WTC11 (cell line): ENCODE data around the gene FOXA2.

ENCODE experiments used
- CBFB ChIP-seq: sonication (generic); formaldehyde crosslinking; IDR thresholded peaks from 2 replicates; pipeline ENCODE4 v1.8.1; 2022; ENCODE audit warnings: mild to moderate bottlenecking, low read depth, missing genetic modification reagents
- FOXK1 ChIP-seq: sonication (generic); formaldehyde crosslinking; IDR thresholded peaks from 2 replicates; pipeline ENCODE4 v1.8.0; 2022; ENCODE audit warnings: mild to moderate bottlenecking, moderate library complexity, missing genetic modification reagents
- GABPB1 ChIP-seq: sonication (generic); formaldehyde crosslinking; IDR thresholded peaks from 2 replicates; pipeline ENCODE4 v1.8.1; 2023; ENCODE audit warnings: mild to moderate bottlenecking, missing genetic modification reagents
- JUN ChIP-seq: sonication (generic); formaldehyde crosslinking; IDR thresholded peaks from 2 replicates; pipeline ENCODE4 v1.8.0; 2023; ENCODE audit warnings: mild to moderate bottlenecking, missing genetic modification reagents
- NFYB ChIP-seq: sonication (generic); formaldehyde crosslinking; conservative IDR thresholded peaks from 2 replicates; pipeline ENCODE4 v1.8.0; 2022; ENCODE audit warnings: low read depth, missing genetic modification reagents
- ZNF121 ChIP-seq: sonication (generic); formaldehyde crosslinking; IDR thresholded peaks from 2 replicates; pipeline ENCODE4 v1.8.0; 2023; ENCODE audit warnings: missing genetic modification reagents
- ZNF232 ChIP-seq: sonication (generic); formaldehyde crosslinking; IDR thresholded peaks from 2 replicates; pipeline ENCODE4 v1.8.0; 2022; ENCODE audit warnings: mild to moderate bottlenecking, missing genetic modification reagents
- TF ChIP-seq, protein P1 (sequence below): fragments of 200-600 bp; IDR thresholded peaks from 2 replicates; pipeline ENCODE4 v1.8.0; 2022; ENCODE audit warnings: antibody characterized with exemption
- TF ChIP-seq, protein P2 (sequence below): sonication (generic); formaldehyde crosslinking; IDR thresholded peaks from 2 replicates; pipeline ENCODE4 v1.8.1; 2022; ENCODE audit warnings: low read depth, missing genetic modification reagents, borderline replicate concordance
- TF ChIP-seq, protein P3 (sequence below): sonication (generic); formaldehyde crosslinking; IDR thresholded peaks from 2 replicates; pipeline ENCODE4 v1.8.1; 2023; ENCODE audit warnings: mild to moderate bottlenecking, missing genetic modification reagents, moderate library complexity
- TF ChIP-seq, protein P4 (sequence below): sonication (generic); formaldehyde crosslinking; IDR thresholded peaks from 2 replicates; pipeline ENCODE4 v1.8.0; 2023; ENCODE audit warnings: missing genetic modification reagents
- TF ChIP-seq, protein P5 (sequence below): sonication (generic); formaldehyde crosslinking; IDR thresholded peaks from 2 replicates; pipeline ENCODE4 v1.8.1; 2023; ENCODE audit warnings: mild to moderate bottlenecking, missing genetic modification reagents, borderline replicate concordance
- TF ChIP-seq, protein P6 (sequence below): sonication (generic); formaldehyde crosslinking; IDR thresholded peaks from 2 replicates; pipeline ENCODE4 v1.8.0; 2023; ENCODE audit warnings: mild to moderate bottlenecking, missing genetic modification reagents

DNA sequence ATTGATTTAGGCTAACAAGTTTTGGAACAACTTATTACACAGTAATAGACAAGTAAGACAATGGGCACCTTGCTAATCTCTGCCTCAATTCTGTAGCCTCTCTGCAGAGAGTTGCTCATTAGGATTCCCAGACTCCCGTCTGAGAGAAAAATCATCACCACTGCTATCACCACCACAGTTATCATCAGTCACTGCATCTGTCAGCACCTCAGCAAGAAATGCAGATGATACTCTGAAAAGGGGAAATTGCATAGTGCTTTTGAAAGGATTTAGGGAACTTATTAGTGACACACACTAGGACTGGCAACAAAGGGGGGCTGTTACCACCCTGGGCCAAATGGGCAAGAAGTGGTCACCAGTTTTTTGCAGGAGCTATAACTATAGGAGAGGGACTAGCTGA, 39.9 kb downstream of the FOXA2 start:
- TF ChIP-seq, protein P1, sequence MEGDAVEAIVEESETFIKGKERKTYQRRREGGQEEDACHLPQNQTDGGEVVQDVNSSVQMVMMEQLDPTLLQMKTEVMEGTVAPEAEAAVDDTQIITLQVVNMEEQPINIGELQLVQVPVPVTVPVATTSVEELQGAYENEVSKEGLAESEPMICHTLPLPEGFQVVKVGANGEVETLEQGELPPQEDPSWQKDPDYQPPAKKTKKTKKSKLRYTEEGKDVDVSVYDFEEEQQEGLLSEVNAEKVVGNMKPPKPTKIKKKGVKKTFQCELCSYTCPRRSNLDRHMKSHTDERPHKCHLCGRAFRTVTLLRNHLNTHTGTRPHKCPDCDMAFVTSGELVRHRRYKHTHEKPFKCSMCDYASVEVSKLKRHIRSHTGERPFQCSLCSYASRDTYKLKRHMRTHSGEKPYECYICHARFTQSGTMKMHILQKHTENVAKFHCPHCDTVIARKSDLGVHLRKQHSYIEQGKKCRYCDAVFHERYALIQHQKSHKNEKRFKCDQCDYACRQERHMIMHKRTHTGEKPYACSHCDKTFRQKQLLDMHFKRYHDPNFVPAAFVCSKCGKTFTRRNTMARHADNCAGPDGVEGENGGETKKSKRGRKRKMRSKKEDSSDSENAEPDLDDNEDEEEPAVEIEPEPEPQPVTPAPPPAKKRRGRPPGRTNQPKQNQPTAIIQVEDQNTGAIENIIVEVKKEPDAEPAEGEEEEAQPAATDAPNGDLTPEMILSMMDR: no peak
- TF ChIP-seq, protein P2, sequence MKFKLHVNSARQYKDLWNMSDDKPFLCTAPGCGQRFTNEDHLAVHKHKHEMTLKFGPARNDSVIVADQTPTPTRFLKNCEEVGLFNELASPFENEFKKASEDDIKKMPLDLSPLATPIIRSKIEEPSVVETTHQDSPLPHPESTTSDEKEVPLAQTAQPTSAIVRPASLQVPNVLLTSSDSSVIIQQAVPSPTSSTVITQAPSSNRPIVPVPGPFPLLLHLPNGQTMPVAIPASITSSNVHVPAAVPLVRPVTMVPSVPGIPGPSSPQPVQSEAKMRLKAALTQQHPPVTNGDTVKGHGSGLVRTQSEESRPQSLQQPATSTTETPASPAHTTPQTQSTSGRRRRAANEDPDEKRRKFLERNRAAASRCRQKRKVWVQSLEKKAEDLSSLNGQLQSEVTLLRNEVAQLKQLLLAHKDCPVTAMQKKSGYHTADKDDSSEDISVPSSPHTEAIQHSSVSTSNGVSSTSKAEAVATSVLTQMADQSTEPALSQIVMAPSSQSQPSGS (CRISPR knock-in tag): no peak
- TF ChIP-seq GABPB1 (CRISPR knock-in tag) (no peak), CBFB (CRISPR knock-in tag) (no peak), FOXK1 (CRISPR knock-in tag) (no peak), NFYB (CRISPR knock-in tag) (no peak), ZNF232 (no peak), ZNF121 (CRISPR knock-in tag) (no peak), JUN (no peak)
- TF ChIP-seq, protein P3, sequence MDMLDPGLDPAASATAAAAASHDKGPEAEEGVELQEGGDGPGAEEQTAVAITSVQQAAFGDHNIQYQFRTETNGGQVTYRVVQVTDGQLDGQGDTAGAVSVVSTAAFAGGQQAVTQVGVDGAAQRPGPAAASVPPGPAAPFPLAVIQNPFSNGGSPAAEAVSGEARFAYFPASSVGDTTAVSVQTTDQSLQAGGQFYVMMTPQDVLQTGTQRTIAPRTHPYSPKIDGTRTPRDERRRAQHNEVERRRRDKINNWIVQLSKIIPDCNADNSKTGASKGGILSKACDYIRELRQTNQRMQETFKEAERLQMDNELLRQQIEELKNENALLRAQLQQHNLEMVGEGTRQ (CRISPR knock-in tag): no peak
- TF ChIP-seq, protein P4, sequence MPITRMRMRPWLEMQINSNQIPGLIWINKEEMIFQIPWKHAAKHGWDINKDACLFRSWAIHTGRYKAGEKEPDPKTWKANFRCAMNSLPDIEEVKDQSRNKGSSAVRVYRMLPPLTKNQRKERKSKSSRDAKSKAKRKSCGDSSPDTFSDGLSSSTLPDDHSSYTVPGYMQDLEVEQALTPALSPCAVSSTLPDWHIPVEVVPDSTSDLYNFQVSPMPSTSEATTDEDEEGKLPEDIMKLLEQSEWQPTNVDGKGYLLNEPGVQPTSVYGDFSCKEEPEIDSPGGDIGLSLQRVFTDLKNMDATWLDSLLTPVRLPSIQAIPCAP (CRISPR knock-in tag): no peak
- TF ChIP-seq, protein P5, sequence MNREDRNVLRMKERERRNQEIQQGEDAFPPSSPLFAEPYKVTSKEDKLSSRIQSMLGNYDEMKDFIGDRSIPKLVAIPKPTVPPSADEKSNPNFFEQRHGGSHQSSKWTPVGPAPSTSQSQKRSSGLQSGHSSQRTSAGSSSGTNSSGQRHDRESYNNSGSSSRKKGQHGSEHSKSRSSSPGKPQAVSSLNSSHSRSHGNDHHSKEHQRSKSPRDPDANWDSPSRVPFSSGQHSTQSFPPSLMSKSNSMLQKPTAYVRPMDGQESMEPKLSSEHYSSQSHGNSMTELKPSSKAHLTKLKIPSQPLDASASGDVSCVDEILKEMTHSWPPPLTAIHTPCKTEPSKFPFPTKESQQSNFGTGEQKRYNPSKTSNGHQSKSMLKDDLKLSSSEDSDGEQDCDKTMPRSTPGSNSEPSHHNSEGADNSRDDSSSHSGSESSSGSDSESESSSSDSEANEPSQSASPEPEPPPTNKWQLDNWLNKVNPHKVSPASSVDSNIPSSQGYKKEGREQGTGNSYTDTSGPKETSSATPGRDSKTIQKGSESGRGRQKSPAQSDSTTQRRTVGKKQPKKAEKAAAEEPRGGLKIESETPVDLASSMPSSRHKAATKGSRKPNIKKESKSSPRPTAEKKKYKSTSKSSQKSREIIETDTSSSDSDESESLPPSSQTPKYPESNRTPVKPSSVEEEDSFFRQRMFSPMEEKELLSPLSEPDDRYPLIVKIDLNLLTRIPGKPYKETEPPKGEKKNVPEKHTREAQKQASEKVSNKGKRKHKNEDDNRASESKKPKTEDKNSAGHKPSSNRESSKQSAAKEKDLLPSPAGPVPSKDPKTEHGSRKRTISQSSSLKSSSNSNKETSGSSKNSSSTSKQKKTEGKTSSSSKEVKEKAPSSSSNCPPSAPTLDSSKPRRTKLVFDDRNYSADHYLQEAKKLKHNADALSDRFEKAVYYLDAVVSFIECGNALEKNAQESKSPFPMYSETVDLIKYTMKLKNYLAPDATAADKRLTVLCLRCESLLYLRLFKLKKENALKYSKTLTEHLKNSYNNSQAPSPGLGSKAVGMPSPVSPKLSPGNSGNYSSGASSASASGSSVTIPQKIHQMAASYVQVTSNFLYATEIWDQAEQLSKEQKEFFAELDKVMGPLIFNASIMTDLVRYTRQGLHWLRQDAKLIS (CRISPR knock-in tag): no peak
- TF ChIP-seq, protein P6, sequence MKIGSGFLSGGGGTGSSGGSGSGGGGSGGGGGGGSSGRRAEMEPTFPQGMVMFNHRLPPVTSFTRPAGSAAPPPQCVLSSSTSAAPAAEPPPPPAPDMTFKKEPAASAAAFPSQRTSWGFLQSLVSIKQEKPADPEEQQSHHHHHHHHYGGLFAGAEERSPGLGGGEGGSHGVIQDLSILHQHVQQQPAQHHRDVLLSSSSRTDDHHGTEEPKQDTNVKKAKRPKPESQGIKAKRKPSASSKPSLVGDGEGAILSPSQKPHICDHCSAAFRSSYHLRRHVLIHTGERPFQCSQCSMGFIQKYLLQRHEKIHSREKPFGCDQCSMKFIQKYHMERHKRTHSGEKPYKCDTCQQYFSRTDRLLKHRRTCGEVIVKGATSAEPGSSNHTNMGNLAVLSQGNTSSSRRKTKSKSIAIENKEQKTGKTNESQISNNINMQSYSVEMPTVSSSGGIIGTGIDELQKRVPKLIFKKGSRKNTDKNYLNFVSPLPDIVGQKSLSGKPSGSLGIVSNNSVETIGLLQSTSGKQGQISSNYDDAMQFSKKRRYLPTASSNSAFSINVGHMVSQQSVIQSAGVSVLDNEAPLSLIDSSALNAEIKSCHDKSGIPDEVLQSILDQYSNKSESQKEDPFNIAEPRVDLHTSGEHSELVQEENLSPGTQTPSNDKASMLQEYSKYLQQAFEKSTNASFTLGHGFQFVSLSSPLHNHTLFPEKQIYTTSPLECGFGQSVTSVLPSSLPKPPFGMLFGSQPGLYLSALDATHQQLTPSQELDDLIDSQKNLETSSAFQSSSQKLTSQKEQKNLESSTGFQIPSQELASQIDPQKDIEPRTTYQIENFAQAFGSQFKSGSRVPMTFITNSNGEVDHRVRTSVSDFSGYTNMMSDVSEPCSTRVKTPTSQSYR (CRISPR knock-in tag): no peak
